HG03108 (cell line): ENCODE data around the gene ALOX12.
"Not testable (repeated sequence)": the region's sequence is repeated elsewhere in the genome, so short reads cannot be mapped to it uniquely, and the experiment has no call there.

Experiments
- ATAC-seq: cut with Tn5 transposase; IDR thresholded peaks from one replicate; pipeline ENCODE4 v1.9.1; 2021; ENCODE audit warnings: moderate library complexity; ENCODE audit not compliant: unreplicated experiment

Gene ALOX12

DNA sequence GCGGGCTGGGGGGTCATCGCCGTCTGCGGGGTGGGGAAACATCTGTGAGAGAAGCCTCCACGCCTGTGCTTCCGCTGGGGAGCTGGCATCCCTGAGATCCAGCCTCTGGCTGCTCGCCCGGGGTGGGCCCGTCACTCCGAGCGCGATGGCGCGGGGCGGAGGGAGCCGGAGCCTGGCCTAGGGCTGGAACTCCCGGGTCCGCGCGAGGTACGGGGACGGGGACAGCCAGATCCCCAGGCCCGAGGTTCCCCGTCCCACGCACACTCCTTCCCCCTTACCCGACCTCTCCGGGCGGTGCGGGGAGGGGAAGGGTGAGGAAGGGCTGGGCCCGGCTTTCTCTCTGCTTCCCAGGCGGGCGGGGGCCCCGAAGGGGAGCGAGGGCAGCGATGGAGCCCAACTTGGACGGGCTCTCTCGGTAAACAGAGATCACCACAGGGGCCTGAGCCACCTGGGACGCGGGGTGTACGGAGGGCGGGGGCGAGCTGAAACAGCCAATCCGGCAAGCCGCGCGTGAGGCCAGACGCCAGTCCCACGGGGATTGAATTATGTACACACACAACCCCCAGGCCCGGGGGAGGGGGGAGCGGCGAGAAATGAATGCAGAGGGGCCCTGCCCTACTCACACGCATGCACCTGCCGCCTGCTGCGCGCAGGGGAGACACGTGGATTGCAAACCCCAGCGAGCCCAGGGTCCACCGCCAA, 47.8 kb downstream of the ALOX12 start, which contains the start of gene SLC16A11:
Gene SLC16A11 (minus strand): TSS at position 596 of the 702 bp plus-strand sequence. CDS start 579 bp downstream, at position 17.
- ATAC-seq: no peak

DNA sequence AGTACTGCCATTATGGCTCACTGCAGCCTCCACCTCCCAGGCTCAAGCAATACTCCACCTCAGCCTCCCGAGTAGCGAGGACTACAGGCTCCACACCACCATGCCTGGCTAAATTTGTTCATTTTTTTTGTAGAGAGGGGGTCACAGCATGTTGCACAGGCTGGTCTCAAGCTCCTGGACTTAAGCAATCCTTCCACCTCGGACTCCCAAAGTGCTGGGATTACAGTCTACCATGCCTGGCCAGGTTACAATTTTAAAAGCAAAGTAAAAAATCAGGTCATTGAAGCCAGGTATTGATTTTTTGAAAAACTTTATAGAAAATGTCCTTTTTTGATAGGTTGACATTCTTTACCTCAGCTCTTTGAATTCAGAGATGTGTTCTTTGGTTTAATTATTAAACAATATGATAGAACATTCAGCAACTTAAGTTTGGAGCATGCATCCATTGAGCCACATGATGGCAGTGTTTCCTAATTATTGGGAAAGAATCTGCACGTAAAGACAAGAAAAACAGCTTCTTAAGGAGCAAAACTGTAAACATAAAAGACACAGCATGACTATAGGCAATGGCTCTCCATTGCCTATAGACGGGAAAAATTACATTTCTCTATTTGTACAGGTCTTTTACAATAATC, 49.8 kb downstream of the ALOX12 start:
- no peak for ATAC-seq

DNA sequence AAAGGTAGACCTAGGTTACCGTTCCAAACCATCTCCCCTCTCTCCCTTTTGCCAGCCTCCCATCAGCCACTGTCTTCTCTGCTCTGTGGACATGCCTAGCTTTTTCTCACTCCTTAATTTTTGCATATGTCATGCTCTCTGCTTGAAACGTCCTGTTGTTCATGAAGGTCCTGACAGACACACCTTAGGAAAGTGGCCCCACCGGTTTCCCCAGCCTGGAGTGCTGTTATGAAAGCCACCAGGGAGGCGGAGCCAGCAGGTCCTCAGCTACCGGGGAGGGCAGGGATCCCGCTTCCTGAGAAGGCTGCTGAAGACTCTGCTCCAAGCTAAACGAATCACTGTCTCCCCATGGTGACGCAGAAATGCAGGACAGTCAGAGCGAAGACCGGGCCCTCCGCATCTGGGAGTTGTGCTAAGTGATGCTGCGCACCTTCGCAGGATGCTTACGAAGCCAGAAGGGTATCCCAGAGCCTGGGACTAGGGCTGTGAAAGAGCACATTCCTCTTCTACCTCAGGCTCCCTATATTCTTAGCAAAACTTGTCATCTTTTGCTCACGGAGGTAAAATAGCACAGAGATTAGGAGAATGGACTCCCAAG, 50.4 kb downstream of the ALOX12 start:
- ATAC-seq: no peak

DNA sequence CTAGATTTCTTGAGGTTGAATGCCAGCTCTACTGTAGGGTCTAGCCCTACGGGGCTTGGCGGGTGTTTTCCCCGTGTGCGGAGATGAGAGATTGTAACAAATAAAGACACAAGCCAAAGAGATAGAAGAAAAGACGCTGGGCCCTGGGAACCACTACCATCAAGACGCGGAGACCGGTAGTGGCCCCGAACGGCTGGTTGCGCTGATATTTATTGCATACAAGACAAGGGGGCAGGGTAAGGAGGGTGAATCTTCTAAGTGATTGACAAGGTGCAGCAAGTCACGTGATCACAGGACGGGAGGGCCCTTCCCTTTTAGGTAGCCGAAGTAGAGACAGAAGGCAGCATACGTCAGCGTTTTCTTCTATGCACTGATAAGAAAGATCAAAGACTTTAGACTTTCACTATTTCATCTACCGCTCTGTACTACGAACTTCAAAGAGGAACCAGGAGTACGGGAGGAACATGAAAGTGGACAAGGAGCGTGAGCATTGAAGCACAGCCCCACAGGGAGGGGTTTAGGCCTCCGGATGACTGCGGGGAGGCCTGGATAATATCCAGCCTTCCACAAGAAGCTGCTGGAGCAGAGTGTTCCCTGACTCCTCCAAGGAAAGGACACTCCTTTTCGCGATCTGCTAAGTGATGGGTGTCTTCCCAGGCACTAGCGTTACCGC, 51.0 kb downstream of the ALOX12 start:
- ATAC-seq: not testable (repeated sequence)

DNA sequence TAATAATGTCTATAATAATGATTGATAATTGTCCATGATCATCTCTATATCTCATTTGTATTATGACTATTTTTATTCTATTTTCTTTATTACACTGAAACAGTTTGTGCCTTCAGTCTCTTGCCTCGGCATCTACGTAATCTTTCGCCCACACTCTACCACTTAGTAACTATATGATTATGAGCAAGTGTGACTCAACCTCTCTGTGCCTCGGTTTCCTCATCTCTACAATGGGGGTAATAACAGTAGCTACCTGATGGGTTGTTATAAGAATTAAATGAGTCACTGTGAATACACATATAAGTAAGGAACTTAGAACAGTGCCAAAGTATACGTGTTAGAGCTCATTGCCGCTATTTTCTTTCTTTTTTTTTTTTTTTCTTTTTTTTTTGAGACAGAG, 51.7 kb downstream of the ALOX12 start:
- ATAC-seq: no peak

DNA sequence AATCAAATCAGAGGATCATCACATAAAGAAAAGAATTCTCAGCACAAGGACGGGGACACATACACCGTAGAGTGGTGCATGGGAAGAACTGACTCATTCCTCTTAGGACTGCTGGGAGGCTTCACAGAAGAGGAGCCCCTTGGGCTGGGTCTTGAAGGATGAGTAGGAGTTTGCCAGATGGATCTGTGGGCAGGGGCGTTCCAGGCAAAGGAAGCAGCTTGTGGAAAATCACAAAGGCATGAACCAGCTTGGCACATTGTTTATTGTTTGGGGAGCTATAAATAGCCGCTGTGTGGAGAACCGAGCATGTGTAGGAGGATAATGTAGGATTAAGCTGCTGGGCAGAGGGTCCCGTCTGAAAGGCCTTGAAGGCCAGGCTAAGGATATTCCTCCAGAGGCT, 53.1 kb downstream of the ALOX12 start:
- ATAC-seq: no peak

DNA sequence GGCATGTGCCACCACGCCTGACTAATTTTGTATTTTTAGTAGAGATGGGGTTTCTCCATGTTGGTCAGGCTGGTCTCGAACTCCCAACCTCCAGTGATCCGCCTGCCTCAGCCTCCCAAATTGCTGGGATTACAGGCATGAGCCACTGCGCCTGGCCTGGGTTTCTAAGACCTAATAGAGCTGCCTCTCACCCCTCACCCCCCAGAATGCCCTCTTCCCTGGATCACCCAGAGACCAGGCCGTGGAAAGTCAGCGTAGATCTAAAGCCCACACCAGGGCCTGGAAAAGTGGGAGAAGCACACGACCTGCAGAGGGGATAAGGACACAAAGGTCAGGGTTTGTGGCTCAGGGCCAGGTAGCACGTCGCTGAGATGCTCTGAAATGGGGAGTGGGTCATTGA, 54.7 kb downstream of the ALOX12 start:
- not testable (repeated sequence) for ATAC-seq

DNA sequence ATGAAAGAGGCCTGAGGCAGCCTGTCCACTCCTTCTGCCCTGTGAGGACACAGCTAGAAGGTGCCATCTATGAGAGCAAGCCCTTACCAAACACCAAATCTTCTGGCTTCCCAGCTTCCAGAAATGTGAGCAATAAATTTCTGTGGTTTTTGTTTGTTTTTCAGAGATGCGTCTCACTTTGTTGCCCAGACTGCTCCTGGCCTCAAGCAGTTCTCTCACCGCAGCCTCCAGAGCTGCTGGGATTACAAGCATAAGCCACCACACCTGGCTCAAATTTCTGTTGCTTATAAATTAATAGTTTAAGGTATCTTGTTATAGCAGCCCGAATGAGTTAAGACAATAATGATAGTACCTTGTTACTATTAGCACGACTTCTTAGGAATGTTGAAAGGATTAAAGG, 60.5 kb downstream of the ALOX12 start:
- ATAC-seq: no peak

DNA sequence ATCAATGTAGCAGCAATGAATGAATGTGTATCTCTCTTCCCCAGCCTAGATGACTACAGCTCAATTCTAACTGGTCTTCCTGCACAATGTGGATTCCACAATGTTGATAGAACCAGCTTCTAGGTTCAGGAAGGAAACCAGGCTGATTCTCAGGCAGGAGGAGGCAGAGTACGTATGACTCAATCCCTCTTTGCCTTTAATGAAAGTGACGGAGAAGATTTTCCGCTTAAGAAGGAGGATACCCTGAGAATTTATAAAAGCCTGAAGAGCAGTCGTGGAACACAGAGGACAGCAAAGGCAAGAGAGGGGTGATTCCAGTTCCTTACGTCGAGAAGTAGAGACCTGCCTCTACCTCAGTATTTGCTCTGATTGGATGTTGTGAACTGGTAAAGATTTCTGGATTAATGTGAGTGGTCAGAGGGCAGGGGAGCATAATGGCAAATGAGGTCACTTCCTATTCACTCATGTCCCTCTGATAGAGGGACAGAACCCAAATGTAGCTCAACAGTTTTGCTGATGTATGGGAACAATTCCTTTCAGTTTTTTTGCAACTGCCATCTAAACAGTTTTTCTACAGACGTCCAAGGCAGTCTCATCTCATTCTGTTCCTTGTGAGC, 63.1 kb downstream of the ALOX12 start:
- no peak for ATAC-seq
